A549 (cell line): ENCODE measurements around the gene PRSS36. TPM values are rescaled to one million over a fixed set of nuclear protein-coding genes. Genes with fewer than 3 reads are reported as not detected.
"Not testable (repeated sequence)": the region's sequence is repeated elsewhere in the genome, so short reads cannot be mapped to it uniquely, and the experiment has no call there.

ENCODE experiments used
- ATAC-seq, 2 experiments: fragments of 200-7000 bp in 1 of 2; fragments of >200 bp in 1 of 2; cut with Nextera tagmentation in 1 of 2; cut with Tn5 transposase in 1 of 2; 3 replicates each; pipeline versions ENCODE4 v1.8.0 to v1.9.1; 2018 to 2020; ENCODE audit warnings: mild to moderate bottlenecking in 1 of 2, moderate library complexity in 1 of 2
- CTCF ChIA-PET: fragments of 300-600 bp; sonication (Branson Sonifier 250); formaldehyde crosslinking; extraction: SDS; loops from one replicate; lab custom pipeline; 2021; ENCODE audit warnings: antibody characterized with exemption, inconsistent platforms; lab: Yijun Ruan, JAX
- POLR2A ChIA-PET: fragments of 350-600 bp; formaldehyde crosslinking; extraction: SDS; loops from one replicate; lab custom pipeline; 2021; ENCODE audit warnings: antibody characterized with exemption, inconsistent platforms; lab: Yijun Ruan, JAX
- DNase-seq, 2 experiments: peaks; one replicate each; pipeline versions ENCODE4 v3.0.0 to v3.0.0-alpha.2; 2011 to 2016; ENCODE audit warnings: low read depth in 1 of 2, low spot score in 1 of 2
- FAIRE-seq: peaks from 2 replicates; lab custom pipeline; 2011; peaks lifted over from hg19 to GRCh38; lab: Jason Lieb, UNC
- H3K27ac ChIP-seq, 2 experiments: fragments of >200 bp; sonication (Bioruptor Twin); formaldehyde crosslinking; 3 replicates each; pipeline ENCODE4 v1.5.1; 2016 to 2017
- H3K4me1 ChIP-seq: fragments of >200 bp; sonication (Bioruptor Twin); formaldehyde crosslinking; 3 replicates; pipeline ENCODE4 v1.6.1; 2016
- H3K4me2 ChIP-seq: fragments of >200 bp; sonication (Bioruptor Twin); formaldehyde crosslinking; 3 replicates; pipeline ENCODE4 v1.6.1; 2016
- H3K4me3 ChIP-seq: fragments of >200 bp; sonication (Bioruptor Twin); formaldehyde crosslinking; 3 replicates; pipeline ENCODE4 v1.5.1; 2016
- H3K9me3 ChIP-seq: fragments of >200 bp; sonication (Bioruptor Twin); formaldehyde crosslinking; 3 replicates; pipeline ENCODE4 v1.6.1; 2016
- CBX2 ChIP-seq: fragments of 200-600 bp; sonication (generic); IDR thresholded peaks from 2 replicates; pipeline ENCODE4 v1.6.1; 2016; ENCODE audit warnings: low read depth, mild to moderate bottlenecking, borderline replicate concordance
- CHD4 ChIP-seq: fragments of 200-600 bp; sonication (generic); IDR thresholded peaks from 2 replicates; pipeline ENCODE4 v1.6.1; 2016; ENCODE audit warnings: antibody characterized with exemption, mild to moderate bottlenecking, borderline replicate concordance
- GATA3 ChIP-seq: IDR thresholded peaks from 2 replicates; pipeline ENCODE4 v1.6.1; 2012; ENCODE audit warnings: borderline replicate concordance
- HOXB13 ChIP-seq: fragments of 250-450 bp; sonication (Bioruptor Pico); IDR thresholded peaks from 2 replicates; pipeline ENCODE4 v1.5.0; 2020; ENCODE audit warnings: low read depth, mild to moderate bottlenecking, moderate library complexity
- HOXB5 ChIP-seq: fragments of 250-450 bp; sonication (Bioruptor Pico); IDR thresholded peaks from 2 replicates; pipeline ENCODE4 v1.5.0; 2020; ENCODE audit warnings: mild to moderate bottlenecking, moderate library complexity
- JUN ChIP-seq, 2 experiments: fragments of >200 bp; sonication (Bioruptor Twin); formaldehyde crosslinking; IDR thresholded peaks; 2 replicates in 1 of 2; 3 replicates in 1 of 2; pipeline ENCODE4 v1.6.1; 2016 to 2017
- MYC ChIP-seq: IDR thresholded peaks from 2 replicates; pipeline ENCODE4 v1.6.1; 2012; ENCODE audit warnings: mild to moderate bottlenecking, inconsistent platforms, low read length, improper control_type of control experiment, borderline replicate concordance
- NFE2L2 ChIP-seq: fragments of 150-350 bp; conservative IDR thresholded peaks from 2 replicates; pipeline ENCODE4 v1.6.1; 2014; ENCODE audit warnings: low read length
- NPAS2 ChIP-seq: fragments of 250-450 bp; sonication (Bioruptor Pico); IDR thresholded peaks from 2 replicates; pipeline ENCODE4 v1.8.0; 2022; ENCODE audit warnings: mild to moderate bottlenecking, moderate library complexity, borderline replicate concordance
- NR3C1 ChIP-seq: fragments of >200 bp; sonication (Bioruptor Twin); formaldehyde crosslinking; IDR thresholded peaks from 3 replicates; pipeline ENCODE4 v1.6.1; 2017
- POLR2A ChIP-seq: IDR thresholded peaks from 2 replicates; pipeline ENCODE4 v1.6.1; 2012; ENCODE audit warnings: mild to moderate bottlenecking, low read length
- RAD21 ChIP-seq, 2 experiments: fragments of >200 bp in 1 of 2; sonication (Bioruptor Twin) in 1 of 2; formaldehyde crosslinking in 1 of 2; IDR thresholded peaks in 1 of 2; conservative IDR thresholded peaks in 1 of 2; 2 replicates in 1 of 2; 3 replicates in 1 of 2; pipeline ENCODE4 v1.6.1; 2012 to 2018; ENCODE audit warnings: inconsistent platforms in 1 of 2
- RCOR1 ChIP-seq: fragments of 150-350 bp; IDR thresholded peaks from 2 replicates; pipeline ENCODE4 v1.6.1; 2014; ENCODE audit warnings: antibody characterized with exemption, low read length, low read depth
- SMC3 ChIP-seq: fragments of >200 bp; sonication (Bioruptor Twin); formaldehyde crosslinking; IDR thresholded peaks from 3 replicates; pipeline ENCODE4 v1.6.1; 2018; ENCODE audit warnings: inconsistent platforms
- WGBS: methylation state at CpG from one replicate; pipeline ENCODE4 v1.1.6; 2017; ENCODE audit errors: missing lambda C conversion rate; 5-methylcytosine and 5-hydroxymethylcytosine counted together
- polyA plus RNA-seq, 4 experiments: library from polyadenylated mRNA; depleted of rRNA in 3 of 4; stranded (reverse); fragments of >200 nt; fragmentation: RNase III in 1 of 4; extraction: RNeasy Plus Mini Kit Qiagen cat#74134 plus additional on column Dnase treatment in 1 of 4; gene quantifications; 2 replicates in 3 of 4; 3 replicates in 1 of 4; pipeline ENCODE4 v1.2.3, GENCODE V29; 2011 to 2017
- TF ChIP-seq, protein P1 (sequence below): fragments of >200 bp; sonication (Bioruptor Twin); formaldehyde crosslinking; IDR thresholded peaks from 2 replicates; pipeline ENCODE4 v1.6.1; 2016
- TF ChIP-seq, protein P2 (sequence below): fragments of 250-450 bp; sonication (Bioruptor Pico); IDR thresholded peaks from 2 replicates; pipeline ENCODE4 v1.5.0; 2021; ENCODE audit warnings: mild to moderate bottlenecking, moderate library complexity, borderline replicate concordance
- TF ChIP-seq, protein P3 (sequence below): fragments of 250-450 bp; sonication (Bioruptor Pico); IDR thresholded peaks from 2 replicates; pipeline ENCODE4 v1.5.0; 2020; ENCODE audit warnings: low read depth, mild to moderate bottlenecking, moderate library complexity
- TF ChIP-seq, protein P4 (sequence below): fragments of 450-650 bp; IDR thresholded peaks from 2 replicates; pipeline ENCODE4 v1.6.1; 2014; ENCODE audit warnings: antibody characterized with exemption
- TF ChIP-seq, protein P5 (sequence below): fragments of >200 bp; sonication (Bioruptor Twin); formaldehyde crosslinking; IDR thresholded peaks from 3 replicates; pipeline ENCODE4 v1.5.1; 2016
- TF ChIP-seq, protein P6 (sequence below): IDR thresholded peaks from 2 replicates; pipeline ENCODE4 v1.6.1; 2012; ENCODE audit warnings: low read depth, borderline replicate concordance
- TF ChIP-seq, protein P7 (sequence below): IDR thresholded peaks from 2 replicates; pipeline ENCODE4 v1.6.1; 2012

Gene PRSS36
- polyA plus RNA-seq, 2 of the 4 experiments (the other 2 are of a cell fraction): 0.41 to 0.75 TPM

DNA sequence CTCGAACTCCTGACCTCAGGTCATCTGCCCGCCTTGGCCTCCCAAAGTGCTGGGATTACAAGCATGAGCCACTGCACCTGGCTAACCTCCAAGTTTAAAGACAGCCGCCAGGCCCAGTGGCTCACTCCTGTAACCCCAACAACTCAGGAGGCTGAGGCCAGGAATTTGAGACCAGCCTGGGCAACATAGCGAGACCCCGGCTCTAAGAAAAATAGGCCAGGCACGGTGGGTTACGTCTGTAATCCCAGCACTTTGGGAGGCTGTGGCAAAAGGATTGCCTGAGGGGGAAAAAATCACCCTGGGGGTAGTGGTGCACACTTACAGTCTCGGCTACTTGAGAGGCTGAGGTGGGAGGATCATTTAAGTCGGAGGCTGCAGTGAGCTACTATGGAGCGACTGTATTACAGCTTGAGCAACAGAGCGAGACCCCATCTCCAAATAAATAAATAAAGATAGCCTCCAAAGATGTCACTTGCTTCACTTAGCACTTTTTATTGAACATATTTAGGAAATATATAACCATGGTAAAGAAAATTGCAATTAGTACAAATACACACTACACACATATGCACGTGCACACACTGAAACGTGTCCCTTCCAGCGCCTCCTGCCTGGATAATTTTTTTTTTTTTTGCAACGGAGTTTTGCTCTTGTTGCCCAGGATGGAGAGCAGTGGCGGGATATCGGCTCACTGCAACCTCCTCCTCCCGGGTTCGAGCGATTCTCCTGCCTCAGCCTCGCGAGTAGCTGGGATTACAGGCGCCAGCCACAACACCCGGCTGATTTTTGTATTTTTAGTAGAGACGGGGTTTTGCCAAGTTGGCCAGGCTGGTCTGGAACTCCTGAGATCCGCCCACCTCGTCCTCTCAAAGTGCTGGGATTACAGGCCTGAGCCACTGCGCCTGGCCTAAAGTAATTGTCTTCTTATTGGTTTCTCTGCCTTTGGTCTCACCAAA lies 43.1 kb downstream of the PRSS36 start:
- Histone ChIP-seq H3K4me2 (no peak overlapping the region), H3K4me3 (no peak overlapping the region), H3K9me3 (no peaks in the 10 kb centered on the region), H3K4me1 (peaks cover 15% of the 10 kb centered on the region), H3K27ac (peak overlapping the region in 1 of 2 experiments; percentile 91; a peak in 1 of 6 replicates)
- ATAC-seq (no peak), DNase-seq (no peak), FAIRE-seq (no peak)
- ChIA-PET POLR2A (interaction anchor here (1.3 kb wide), 1 partner anchor 11 kb away, joined by 4 read pairs; the partner anchor contains the start of gene KAT8), CTCF (interaction anchor here (0.7 to 1.6 kb wide), 3 partner anchors 11 to 36 kb away, joined by 3 to 9 read pairs (median 4); partner anchors contain the start of genes ZNF646 and ZNF668)
- TF ChIP-seq NR3C1 (no peak), GATA3 (no peak), CHD4 (no peak), HOXB5 (CRISPR knock-in tag) (no peak), NFE2L2 (no peak)
- TF ChIP-seq, protein P1, sequence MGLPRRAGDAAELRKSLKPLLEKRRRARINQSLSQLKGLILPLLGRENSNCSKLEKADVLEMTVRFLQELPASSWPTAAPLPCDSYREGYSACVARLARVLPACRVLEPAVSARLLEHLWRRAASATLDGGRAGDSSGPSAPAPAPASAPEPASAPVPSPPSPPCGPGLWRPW: no peak
- TF ChIP-seq, protein P2, sequence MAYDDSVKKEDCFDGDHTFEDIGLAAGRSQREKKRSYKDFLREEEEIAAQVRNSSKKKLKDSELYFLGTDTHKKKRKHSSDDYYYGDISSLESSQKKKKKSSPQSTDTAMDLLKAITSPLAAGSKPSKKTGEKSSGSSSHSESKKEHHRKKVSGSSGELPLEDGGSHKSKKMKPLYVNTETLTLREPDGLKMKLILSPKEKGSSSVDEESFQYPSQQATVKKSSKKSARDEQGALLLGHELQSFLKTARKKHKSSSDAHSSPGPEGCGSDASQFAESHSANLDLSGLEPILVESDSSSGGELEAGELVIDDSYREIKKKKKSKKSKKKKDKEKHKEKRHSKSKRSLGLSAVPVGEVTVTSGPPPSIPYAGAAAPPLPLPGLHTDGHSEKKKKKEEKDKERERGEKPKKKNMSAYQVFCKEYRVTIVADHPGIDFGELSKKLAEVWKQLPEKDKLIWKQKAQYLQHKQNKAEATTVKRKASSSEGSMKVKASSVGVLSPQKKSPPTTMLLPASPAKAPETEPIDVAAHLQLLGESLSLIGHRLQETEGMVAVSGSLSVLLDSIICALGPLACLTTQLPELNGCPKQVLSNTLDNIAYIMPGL (CRISPR knock-in tag): no peak
- 93% methylated on average over 28 of the region's 28 CpGs for WGBS

DNA sequence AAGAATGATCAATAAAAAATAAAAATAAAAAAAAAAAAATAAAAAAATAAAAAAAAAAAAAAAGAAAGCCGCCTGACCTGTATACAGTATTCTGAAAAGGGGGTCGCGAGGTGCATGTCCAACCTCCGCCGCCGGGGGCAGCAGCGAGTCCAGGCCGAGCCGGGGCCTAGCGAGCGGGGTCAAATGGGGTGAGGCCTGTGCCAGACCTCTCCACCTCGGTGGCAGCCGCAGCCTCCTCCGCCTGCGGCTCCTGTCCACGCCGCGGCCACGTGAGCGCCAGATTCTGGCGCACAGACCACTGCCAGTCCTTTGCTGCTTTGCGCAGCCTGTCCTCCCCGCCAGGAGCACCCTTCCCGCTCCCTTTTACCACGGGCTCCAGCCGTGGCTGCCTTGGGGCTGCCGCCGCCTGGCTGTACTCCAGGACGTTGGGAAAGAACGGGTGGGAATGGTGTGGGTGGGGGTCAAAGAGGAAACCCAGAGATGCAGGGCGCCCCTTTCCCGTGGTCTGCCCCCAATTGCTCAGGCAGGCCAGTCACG lies 44.1 kb downstream of the PRSS36 start:
- TF ChIP-seq, protein P3, sequence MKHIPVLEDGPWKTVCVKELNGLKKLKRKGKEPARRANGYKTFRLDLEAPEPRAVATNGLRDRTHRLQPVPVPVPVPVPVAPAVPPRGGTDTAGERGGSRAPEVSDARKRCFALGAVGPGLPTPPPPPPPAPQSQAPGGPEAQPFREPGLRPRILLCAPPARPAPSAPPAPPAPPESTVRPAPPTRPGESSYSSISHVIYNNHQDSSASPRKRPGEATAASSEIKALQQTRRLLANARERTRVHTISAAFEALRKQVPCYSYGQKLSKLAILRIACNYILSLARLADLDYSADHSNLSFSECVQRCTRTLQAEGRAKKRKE: peak; percentile 44; the same call in 1 of the 2 replicates
- TF ChIP-seq MYC (peak; percentile 67; the same call in 1 of the 2 replicates), JUN (IDR thresholded peaks at IDR 0.05) (0 out of 5 replicates have a peak, but pooled peaks of 1 of the 2 experiments have one; percentile 31), POLR2A (peak; percentile 36), HOXB13 (CRISPR knock-in tag) (no peak), RAD21 (conservative IDR thresholded peaks at IDR 0.05 in 1 of 2, IDR thresholded peaks at IDR 0.05 in 1 of 2) (peak; percentile 36 to 43; a peak in 4 of 5 replicates), CBX2 (no peak), NPAS2 (peak; percentile 60; the same call in 1 of the 2 replicates), SMC3 (peak; percentile 22; the same call in 1 of the 3 replicates), RCOR1 (no peak)
- TF ChIP-seq, protein P4, sequence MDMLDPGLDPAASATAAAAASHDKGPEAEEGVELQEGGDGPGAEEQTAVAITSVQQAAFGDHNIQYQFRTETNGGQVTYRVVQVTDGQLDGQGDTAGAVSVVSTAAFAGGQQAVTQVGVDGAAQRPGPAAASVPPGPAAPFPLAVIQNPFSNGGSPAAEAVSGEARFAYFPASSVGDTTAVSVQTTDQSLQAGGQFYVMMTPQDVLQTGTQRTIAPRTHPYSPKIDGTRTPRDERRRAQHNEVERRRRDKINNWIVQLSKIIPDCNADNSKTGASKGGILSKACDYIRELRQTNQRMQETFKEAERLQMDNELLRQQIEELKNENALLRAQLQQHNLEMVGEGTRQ: peak; percentile 22; the same call in 1 of the 2 replicates
- TF ChIP-seq, protein P5, sequence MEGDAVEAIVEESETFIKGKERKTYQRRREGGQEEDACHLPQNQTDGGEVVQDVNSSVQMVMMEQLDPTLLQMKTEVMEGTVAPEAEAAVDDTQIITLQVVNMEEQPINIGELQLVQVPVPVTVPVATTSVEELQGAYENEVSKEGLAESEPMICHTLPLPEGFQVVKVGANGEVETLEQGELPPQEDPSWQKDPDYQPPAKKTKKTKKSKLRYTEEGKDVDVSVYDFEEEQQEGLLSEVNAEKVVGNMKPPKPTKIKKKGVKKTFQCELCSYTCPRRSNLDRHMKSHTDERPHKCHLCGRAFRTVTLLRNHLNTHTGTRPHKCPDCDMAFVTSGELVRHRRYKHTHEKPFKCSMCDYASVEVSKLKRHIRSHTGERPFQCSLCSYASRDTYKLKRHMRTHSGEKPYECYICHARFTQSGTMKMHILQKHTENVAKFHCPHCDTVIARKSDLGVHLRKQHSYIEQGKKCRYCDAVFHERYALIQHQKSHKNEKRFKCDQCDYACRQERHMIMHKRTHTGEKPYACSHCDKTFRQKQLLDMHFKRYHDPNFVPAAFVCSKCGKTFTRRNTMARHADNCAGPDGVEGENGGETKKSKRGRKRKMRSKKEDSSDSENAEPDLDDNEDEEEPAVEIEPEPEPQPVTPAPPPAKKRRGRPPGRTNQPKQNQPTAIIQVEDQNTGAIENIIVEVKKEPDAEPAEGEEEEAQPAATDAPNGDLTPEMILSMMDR: peak; percentile 60
- TF ChIP-seq, protein P6, sequence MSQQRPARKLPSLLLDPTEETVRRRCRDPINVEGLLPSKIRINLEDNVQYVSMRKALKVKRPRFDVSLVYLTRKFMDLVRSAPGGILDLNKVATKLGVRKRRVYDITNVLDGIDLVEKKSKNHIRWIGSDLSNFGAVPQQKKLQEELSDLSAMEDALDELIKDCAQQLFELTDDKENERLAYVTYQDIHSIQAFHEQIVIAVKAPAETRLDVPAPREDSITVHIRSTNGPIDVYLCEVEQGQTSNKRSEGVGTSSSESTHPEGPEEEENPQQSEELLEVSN: peak; percentile 67; the same call in 1 of the 2 replicates
- TF ChIP-seq, protein P7, sequence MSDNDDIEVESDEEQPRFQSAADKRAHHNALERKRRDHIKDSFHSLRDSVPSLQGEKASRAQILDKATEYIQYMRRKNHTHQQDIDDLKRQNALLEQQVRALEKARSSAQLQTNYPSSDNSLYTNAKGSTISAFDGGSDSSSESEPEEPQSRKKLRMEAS: peak; percentile 90
- FAIRE-seq: no peak
- CTCF ChIA-PET: no interaction called here
- DNase-seq: peak; percentile 69 to 82
- H3K4me1 ChIP-seq: peaks cover 15% of the 10 kb centered on the region
- peak; percentile 69 to 70 for ATAC-seq
- 10% methylated on average over 31 of the region's 33 CpGs for WGBS
- peak overlapping the region; percentile 98 for H3K4me2 ChIP-seq
- H3K9me3 ChIP-seq: no peaks in the 10 kb centered on the region
- H3K4me3 ChIP-seq: peak overlapping the region; percentile 30; the same call in 1 of the 3 replicates
- peak overlapping the region; percentile 91 to 96 for H3K27ac ChIP-seq
- POLR2A ChIA-PET: no interaction called here

DNA sequence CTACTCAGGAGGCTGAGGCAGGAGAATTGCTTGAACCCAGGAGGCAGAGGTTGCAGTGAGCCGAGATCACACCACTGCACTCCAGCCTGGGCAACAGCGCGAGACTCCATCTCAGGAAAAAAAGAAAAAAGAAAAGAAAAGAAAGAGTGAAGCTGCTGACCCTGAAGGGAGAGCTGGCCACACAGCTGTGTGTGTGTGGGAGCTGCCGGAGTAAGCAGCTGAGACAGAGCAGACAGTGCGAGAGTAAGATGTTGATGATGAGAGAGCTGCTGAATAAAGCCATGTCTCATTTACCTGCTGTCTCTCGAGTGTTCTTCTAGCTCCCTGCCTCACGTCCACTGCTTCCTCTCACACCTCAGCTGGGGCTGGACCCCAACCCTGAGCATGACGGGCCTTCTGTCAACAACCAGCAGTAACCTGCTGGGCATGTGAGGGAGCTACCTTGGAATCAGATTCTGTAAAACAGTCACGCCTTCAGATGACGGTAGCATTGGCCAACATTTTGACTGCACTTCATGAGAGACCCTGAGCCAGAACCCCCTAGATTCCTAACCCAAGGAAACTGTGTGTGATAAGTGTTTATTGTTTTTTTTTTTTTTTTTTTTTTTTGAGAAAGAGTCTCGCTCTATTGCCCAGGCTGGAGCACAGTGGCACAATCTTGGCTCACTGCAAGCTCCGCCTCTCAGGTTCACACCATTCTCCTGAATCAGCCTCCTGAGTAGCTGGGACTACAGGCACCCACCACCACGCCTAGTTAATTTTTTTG lies 48.8 kb downstream of the PRSS36 start:
- DNase-seq, H3K4me1 ChIP-seq, H3K4me3 ChIP-seq, H3K27ac ChIP-seq, H3K9me3 ChIP-seq, FAIRE-seq, ATAC-seq, H3K4me2 ChIP-seq: not testable (repeated sequence)
- CTCF ChIA-PET: interaction anchor here (0.6 to 12.6 kb wide), 9 partner anchors 10 to 175 kb away, joined by 3 to 97 read pairs (median 3); partner anchors contain the start of genes HSD3B7 and KAT8
- 87% methylated on average over 13 of the region's 13 CpGs for WGBS
- POLR2A ChIA-PET: interaction anchor here (0.5 to 0.9 kb wide), 2 partner anchors 17 to 197 kb away, joined by 3 to 5 read pairs; partner anchors contain the start of gene KAT8
